ENCODE results near the gene TMEM91.

- TF ChIP-seq POLR2AphosphoS5 (IDR thresholded peaks at IDR 0.05): no peak
- no peak for TF ChIP-seq CTCF (IDR thresholded peaks at IDR 0.05)
- no peak for TF ChIP-seq POLR2A (IDR thresholded peaks at IDR 0.05)
Observed at GRCh38 chr19:41369769-41370168, 6.6 kb upstream of the TMEM91 start.

Measured in sigmoid colon (tissue), 4 donors.